ENCODE data around the gene GPBP1L1. TPM values are rescaled to one million over a fixed set of nuclear protein-coding genes. Genes with fewer than 3 reads are reported as not detected.
A peak's percentile ranks its signal among the peaks of the same experiment; 100 is the strongest.

The GPBP1L1 gene
- total RNA-seq (2016; rRNA removed; fragmentation: Illumina TruSeq; extraction: Trizol) (86.1 and 102 TPM in 2 replicates), polyA plus RNA-seq (2011; rRNA removed) (45.9 and 46.4 TPM in 2 replicates), polyA minus RNA-seq (2011; rRNA and poly(A)+ RNA removed; ENCODE audit: low replicate concordance) (88.8 and 106 TPM in 2 replicates), Bru-seq, nascent RNA (percentile 94 among the genes with signal in this experiment), BruChase-seq, experiment 1, labeled RNA remaining after a 6-hour chase (percentile 95 among the genes with signal in this experiment), BruChase-seq, experiment 2, labeled RNA remaining after a 2-hour chase (percentile 94 among the genes with signal in this experiment)
- total RNA-seq (2016; cell fraction: cytosol; rRNA removed; fragmentation: Illumina TruSeq; extraction: Trizol; ENCODE audit: low read depth), result 25.6 and 26.4 TPM in 2 replicates
- 92.3 and 92.5 TPM in 2 replicates for total RNA-seq (2016; cell fraction: insoluble cytoplasmic fraction; rRNA removed; fragmentation: Illumina TruSeq; extraction: Trizol)
- 57.5 TPM in 2 replicates for total RNA-seq (2016; cell fraction: membrane; rRNA removed; fragmentation: Illumina TruSeq; extraction: Trizol)
- total RNA-seq (2016; cell fraction: nucleus; rRNA removed; fragmentation: Illumina TruSeq; extraction: Trizol), result 88.6 and 95.6 TPM in 2 replicates
- polyA plus RNA-seq (2011; cell fraction: cytosol; rRNA removed), result 31.6 and 50.0 TPM in 2 replicates
- polyA plus RNA-seq (2011; cell fraction: nucleus; rRNA removed), result 47.9 and 59.6 TPM in 2 replicates
- 66.6 and 70.2 TPM in 2 replicates for polyA plus RNA-seq (2012)
- polyA plus RNA-seq (2016; cell fraction: cytosol; fragmentation: Illumina TruSeq; extraction: Trizol; ENCODE audit: low read depth), result 4.1 and 5.8 TPM in 2 replicates
- polyA plus RNA-seq (2016; cell fraction: insoluble cytoplasmic fraction; fragmentation: Illumina TruSeq; extraction: Trizol; ENCODE audit: low read depth), result 64.8 and 77.7 TPM in 2 replicates
- polyA plus RNA-seq (2016; cell fraction: membrane; fragmentation: Illumina TruSeq; extraction: Trizol; ENCODE audit: low read depth), result 19.7 and 22.4 TPM in 2 replicates
- polyA plus RNA-seq (2016; cell fraction: nucleus; fragmentation: Illumina TruSeq; extraction: Trizol; ENCODE audit: insufficient read depth, low read depth), result 101 and 103 TPM in 2 replicates
- 54.0 and 54.9 TPM in 2 replicates for polyA minus RNA-seq (2011; cell fraction: cytosol; rRNA and poly(A)+ RNA removed)
- polyA minus RNA-seq (2011; cell fraction: nucleus; rRNA and poly(A)+ RNA removed), result 163 and 195 TPM in 2 replicates
- long read RNA-seq, experiment 1, partial matches to known transcripts, result 9 of 22 reads
- long read RNA-seq, experiment 1, other reads (novel, unspliced or antisense), result 8 of 22 reads
- long read RNA-seq, experiment 2, transcript GPBP1L1-202 (13 exons, 3,736 nt), result major isoform, 5 of 75 reads
- long read RNA-seq, experiment 2, partial matches to known transcripts, result 34 of 75 reads
- long read RNA-seq, experiment 2, other reads (novel, unspliced or antisense), result 33 of 75 reads

GRCh38 chr1:45686288-45687013 lies at the start of gene GPBP1L1:
TSS of gene GPBP1L1 (minus strand) at chr1:45686533. CDS start at chr1:45659087, 27,446 bp downstream.
- peak; percentile 81 for ATAC-seq
- in situ Hi-C loops (cut with HindIII; ENCODE audit: extremely low pct_ligation_motif_present, low pct_unique_long_range_greater_than_20kb) (loop anchor here (5.0 kb wide), 1 partner anchor 116 kb away; the partner anchor contains the start of gene MAST2), intact Hi-C loops (cut with micrococcal nuclease; ENCODE audit: unreplicated experiment) (loop anchor here (1.0 to 5.0 kb wide), 5 partner anchors 66 to 492 kb away; partner anchors contain the start of genes IPP and MAST2)
- FAIRE-seq, result peak; percentile 58
- WGBS (ENCODE audit: low lambda C conversion rate), result 3% methylated on average over 31 of the region's 52 CpGs
- Histone ChIP-seq H3K4me2 (ENCODE audit: low read depth, low read length) (peak within 1 kb of the TSS; percentile 99), H2AFZ (ENCODE audit: low read length) (peak within 1 kb of the TSS; percentile 89), H3K27me3 (ENCODE audit: control insufficient read depth in 1 of 2, insufficient read depth in 2 of 2, low read length in 2 of 2) (peaks cover 0 to 5% of the 10 kb centered on the region in 2 experiments; a peak in 2 of 5 replicates), H3K27ac (ENCODE audit: extremely low read length, insufficient read depth, low read length) (peak within 1 kb of the TSS; percentile 99), H3K4me3 (replicated peaks in 1 of 3; ENCODE audit: insufficient read depth in 1 of 3, low read depth in 2 of 3, low read length in 3 of 3) (peak within 1 kb of the TSS; percentile 83 to 98 (median 93)), H3K79me2 (ENCODE audit: insufficient read depth, low read length) (peaks cover 78% of the 10 kb centered on the region), H3K9me3 (ENCODE audit: low read length) (no peaks in the 10 kb centered on the region), H3K36me3 (replicated peaks in 1 of 2; ENCODE audit: control insufficient read depth in 1 of 2, insufficient read depth in 2 of 2, low read length in 2 of 2) (peaks cover 0 to 11% of the 10 kb centered on the region in 2 experiments; a peak in 3 of 5 replicates), H3K4me1 (ENCODE audit: insufficient read depth, low read length) (peaks cover 50% of the 10 kb centered on the region), H4K20me1 (ENCODE audit: insufficient read depth, low read length) (peaks cover 34% of the 10 kb centered on the region), H3K9ac (ENCODE audit: insufficient read depth, low read depth, low read length) (peak within 1 kb of the TSS; percentile 100)
- BruUV-seq (replicated peaks), result no TSS peak
- POLR2A ChIA-PET, result interaction anchor here (0.5 to 2.7 kb wide), 37 partner anchors 8 to 740 kb away, joined by 3 to 29 read pairs (median 4); partner anchors contain the start of genes CCDC163, IPP, MMACHC and NASP
- CTCF ChIA-PET (ENCODE audit: low intra/inter-chr PET ratio, low total read pairs), result no interaction called here
- DNase-seq (ENCODE audit: low spot score), result peak; percentile 91
- TF ChIP-seq YEATS4 (CRISPR knock-in tag; IDR thresholded peaks at IDR 0.05; ENCODE audit: borderline replicate concordance) (peak; percentile 73; the same call in 1 of the 2 replicates), ZNF260 (CRISPR knock-in tag; IDR thresholded peaks at IDR 0.05; ENCODE audit: borderline replicate concordance, low read depth) (no peak), FOXO1 (CRISPR knock-in tag; IDR thresholded peaks at IDR 0.05) (0 out of 2 replicates have a peak, but pooled peaks have one; percentile 8), CEBPZ (IDR thresholded peaks at IDR 0.05; ENCODE audit: low read length) (no peak), ZNF530 (CRISPR knock-in tag; IDR thresholded peaks at IDR 0.05; ENCODE audit: low read depth) (no peak), ATF3 (CRISPR knock-in tag; IDR thresholded peaks at IDR 0.05) (0 out of 2 replicates have a peak, but pooled peaks have one; percentile 13), HBP1 (CRISPR knock-in tag; IDR thresholded peaks at IDR 0.05; ENCODE audit: low read depth) (peak; percentile 8; the same call in 1 of the 2 replicates), TMF1 (CRISPR knock-in tag; IDR thresholded peaks at IDR 0.05; ENCODE audit: low read depth) (0 out of 2 replicates have a peak, but pooled peaks have one; percentile 53), ZNF724P (CRISPR knock-in tag; IDR thresholded peaks at IDR 0.05; ENCODE audit: borderline replicate concordance) (0 out of 2 replicates have a peak, but pooled peaks have one; percentile 49), ZNF124 (CRISPR knock-in tag; IDR thresholded peaks at IDR 0.05) (no peak)
